D721Med (cell line): ENCODE data around the gene NTF3.

Source experiments
- DNase-seq: peaks from one replicate; pipeline ENCODE4 v3.0.0; 2011; ENCODE audit warnings: low spot score; ENCODE audit not compliant: insufficient read length
- FAIRE-seq: peaks from 2 replicates; lab custom pipeline; 2011; peaks lifted over from hg19 to GRCh38; lab: Jason Lieb, UNC
- CTCF ChIP-seq: IDR thresholded peaks from 2 replicates; pipeline ENCODE4 v1.5.1; 2012; ENCODE audit warnings: mild to moderate bottlenecking, control low read depth; ENCODE audit not compliant: insufficient read depth; ENCODE audit errors: missing control alignments

NTF3 gene

DNA sequence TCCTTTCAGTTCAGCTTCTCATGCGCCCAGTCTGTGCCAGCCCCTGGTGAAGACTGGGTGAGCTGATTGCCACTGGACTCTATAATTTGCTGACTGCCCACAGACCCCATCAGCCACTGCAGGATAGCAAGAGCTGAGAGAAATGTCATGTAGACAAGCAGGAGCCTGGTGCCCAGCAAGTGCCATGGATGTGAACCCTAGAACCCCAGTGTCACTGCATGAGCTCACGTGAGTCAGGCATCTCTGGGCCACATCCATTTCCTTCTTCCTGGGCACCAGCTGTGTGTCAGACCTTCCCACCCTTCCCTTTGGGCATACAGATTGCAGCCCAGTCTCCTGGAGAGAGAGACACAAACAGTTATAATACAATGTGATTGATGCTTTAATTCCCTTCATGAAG, 73.8 kb downstream of the NTF3 start:
- FAIRE-seq = no peak
- no peak for TF ChIP-seq CTCF

GRCh38 chr12:5506295-5506694, 74.4 kb downstream of the NTF3 start:
- no peak for TF ChIP-seq CTCF
- FAIRE-seq = no peak
- no peak for DNase-seq

More for the DNA sequence above, 73.8 kb downstream of the NTF3 start:
- DNase-seq = no peak

DNA sequence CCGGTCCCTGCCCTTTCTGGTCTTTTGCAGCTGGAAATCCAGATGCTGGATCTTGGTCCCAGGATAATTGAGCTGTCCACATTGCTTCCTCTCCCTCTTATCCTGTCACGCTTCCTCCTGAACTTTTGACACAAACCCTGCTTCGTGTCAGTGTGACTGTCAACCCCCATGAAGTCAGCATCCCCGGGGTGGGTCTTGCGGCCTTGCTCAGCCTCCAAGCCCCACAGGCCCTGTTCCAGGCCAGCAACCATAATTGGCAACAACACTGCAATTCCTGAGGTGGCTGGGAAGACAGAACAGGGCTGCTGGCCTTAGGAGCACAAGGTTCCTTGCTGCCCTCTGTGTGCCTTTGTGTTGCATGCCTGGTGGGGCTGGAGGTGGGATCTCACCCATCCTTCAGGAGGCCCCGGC, 74.9 kb downstream of the NTF3 start:
- no peak for TF ChIP-seq CTCF
- FAIRE-seq = no peak
- no peak for DNase-seq

GRCh38 chr12:5507401-5507935, 75.6 kb downstream of the NTF3 start:
- FAIRE-seq (no peak), DNase-seq (no peak)
- TF ChIP-seq CTCF = no peak

- FAIRE-seq (no peak), DNase-seq (no peak)
- TF ChIP-seq CTCF = no peak
These were observed 76.0 kb downstream of the NTF3 start for GRCh38 chr12:5507944-5508343.

- DNase-seq (no peak), FAIRE-seq (no peak)
- no peak for TF ChIP-seq CTCF
These were observed 77.2 kb downstream of the NTF3 start for GRCh38 chr12:5509102-5509501.

DNA sequence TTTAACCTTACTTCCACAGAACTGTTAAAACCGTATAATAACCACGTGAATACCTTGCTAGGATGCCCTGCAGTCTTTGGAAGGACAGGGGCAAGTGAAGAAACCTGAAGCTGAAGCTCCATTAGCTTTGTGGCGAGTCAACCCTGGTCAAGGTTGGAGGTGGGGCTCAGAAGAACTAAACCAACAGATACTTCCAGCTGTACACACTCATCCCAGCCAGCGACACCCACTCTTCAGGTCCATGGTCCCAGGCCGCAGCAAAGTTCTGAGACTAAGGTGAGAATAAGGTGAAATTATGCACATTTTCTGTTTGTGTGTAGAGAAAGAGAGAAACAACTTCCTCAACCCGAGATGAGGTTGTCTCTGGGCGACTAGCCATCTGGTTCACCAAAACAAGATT, 77.6 kb downstream of the NTF3 start:
- no peak for FAIRE-seq
- DNase-seq = no peak
- no peak for TF ChIP-seq CTCF
